Colonic mucosa (tissue), 4 donors: ENCODE measurements around the gene ADCY7. TPM values are rescaled to one million over a fixed set of nuclear protein-coding genes. Genes with fewer than 3 reads are reported as not detected.

Experiments used
- DNase-seq: peaks from one replicate; pipeline ENCODE4 v3.0.0-alpha.2; 2020
- H3K27ac ChIP-seq: fragments of 200-600 bp; one replicate; pipeline ENCODE4 v1.8.0; 2021
- H3K27me3 ChIP-seq: fragments of 200-600 bp; one replicate; pipeline ENCODE4 v1.8.0; 2021
- H3K36me3 ChIP-seq: fragments of 200-600 bp; one replicate; pipeline ENCODE4 v1.8.0; 2021
- H3K4me1 ChIP-seq: fragments of 200-600 bp; one replicate; pipeline ENCODE4 v1.8.0; 2021; ENCODE audit warnings: mild to moderate bottlenecking
- H3K4me3 ChIP-seq: fragments of 200-600 bp; one replicate; pipeline ENCODE4 v1.8.0; 2021
- H3K9ac ChIP-seq, 2 donors: one replicate each; pipeline ENCODE4 v1.7.0; 2013; ENCODE audit warnings: control low read depth in 2 of 2, low read depth in 2 of 2, low read length in 2 of 2
- H3K9me3 ChIP-seq: fragments of 200-600 bp; one replicate; pipeline ENCODE4 v1.8.0; 2021
- CTCF ChIP-seq: fragments of 200-600 bp; IDR thresholded peaks from one replicate; pipeline ENCODE4 v1.8.0; 2022; ENCODE audit warnings: antibody characterized with exemption, mild to moderate bottlenecking
- intact Hi-C: fragments of 100-400 bp; cut with DNase I; formaldehyde crosslinking; loops from one replicate; pipeline ENCODE4 v1.14.1; 2022
- total RNA-seq, 2 donors: library from RNA; stranded (reverse); fragmentation: NEBNext Ultra II Directional in 1 of 2; extraction: Animal tissue kit (Norgen Biotek cat#: 25700) in 1 of 2; gene quantifications; one replicate each; pipeline ENCODE4 v1.2.1, GENCODE V29; 2021
- donor health status: healthy.
- donor health status: DM: no; HTN: no; CAD: no.
- donor health status: DM: no; HTN: no; CAD: no.

Gene ADCY7
- total RNA-seq, 2 donors from 2014 or later, result 15.8 to 19.2 TPM

GRCh38 chr16:50293041-50293783, 26.9 kb downstream of the ADCY7 start:
- Histone ChIP-seq H3K9me3 (no peaks in the 10 kb centered on the region), H3K9ac (no peak overlapping the region), H3K4me1 (no peaks in the 10 kb centered on the region), H3K27ac (no peak overlapping the region), H3K36me3 (no peaks in the 10 kb centered on the region), H3K4me3 (no peak overlapping the region), H3K27me3 (no peaks in the 10 kb centered on the region)
- intact Hi-C loops, result no loop called here
- no peak for TF ChIP-seq CTCF
- DNase-seq, result no peak

- H3K4me1 ChIP-seq, result no peaks in the 10 kb centered on the region
- intact Hi-C loops, result no loop called here
- H3K36me3 ChIP-seq, result no peaks in the 10 kb centered on the region
- no peak for DNase-seq
- no peak for TF ChIP-seq CTCF
- H3K9ac ChIP-seq, result no peak overlapping the region
- no peak overlapping the region for H3K4me3 ChIP-seq
- no peaks in the 10 kb centered on the region for H3K27me3 ChIP-seq
- no peaks in the 10 kb centered on the region for H3K9me3 ChIP-seq
- no peak overlapping the region for H3K27ac ChIP-seq
Measured at GRCh38 chr16:50293994-50294855, 27.9 kb downstream of the ADCY7 start.

- H3K9ac ChIP-seq, result no peak overlapping the region
- H3K9me3 ChIP-seq, result no peaks in the 10 kb centered on the region
- no peaks in the 10 kb centered on the region for H3K27me3 ChIP-seq
- no peak for TF ChIP-seq CTCF
- no peaks in the 10 kb centered on the region for H3K4me1 ChIP-seq
- H3K4me3 ChIP-seq, result no peak overlapping the region
- H3K36me3 ChIP-seq, result no peaks in the 10 kb centered on the region
- no peak overlapping the region for H3K27ac ChIP-seq
- DNase-seq, result no peak
- intact Hi-C loops, result no loop called here
Measured at GRCh38 chr16:50294955-50295354, 28.6 kb downstream of the ADCY7 start.

- no peak overlapping the region for H3K9ac ChIP-seq
- DNase-seq, result no peak
- no peaks in the 10 kb centered on the region for H3K27me3 ChIP-seq
- no peaks in the 10 kb centered on the region for H3K4me1 ChIP-seq
- no peak for TF ChIP-seq CTCF
- H3K4me3 ChIP-seq, result no peak overlapping the region
- no peaks in the 10 kb centered on the region for H3K9me3 ChIP-seq
- intact Hi-C loops, result no loop called here
- no peak overlapping the region for H3K27ac ChIP-seq
- H3K36me3 ChIP-seq, result no peaks in the 10 kb centered on the region
Measured at GRCh38 chr16:50295541-50296132, 29.3 kb downstream of the ADCY7 start.

GRCh38 chr16:50296807-50297206, 30.5 kb downstream of the ADCY7 start:
- no peak overlapping the region for H3K4me3 ChIP-seq
- H3K9me3 ChIP-seq, result no peaks in the 10 kb centered on the region
- H3K27ac ChIP-seq, result no peak overlapping the region
- intact Hi-C loops, result no loop called here
- H3K36me3 ChIP-seq, result no peaks in the 10 kb centered on the region
- H3K27me3 ChIP-seq, result no peaks in the 10 kb centered on the region
- H3K4me1 ChIP-seq, result peaks cover 2% of the 10 kb centered on the region
- no peak overlapping the region for H3K9ac ChIP-seq
- DNase-seq, result no peak
- TF ChIP-seq CTCF, result no peak
